GM13977 (cell line): ENCODE results near the gene CSTF1.

ENCODE experiments used
- DNase-seq: peaks from one replicate; pipeline ENCODE4 v3.0.0; 2012; ENCODE audit warnings: low spot score
- in situ Hi-C: fragments of 300-500 bp; cut with MboI; formaldehyde crosslinking; loops from one replicate; pipeline ENCODE4 v1.12.0; 2022; ENCODE audit warnings: low sequenced_read_pairs, low pct_unique_long_range_greater_than_20kb, mixed read lengths, inconsistent platforms; ENCODE audit not compliant: unreplicated experiment
- TF ChIP-seq, protein P1 (sequence below): IDR thresholded peaks from 2 replicates; pipeline ENCODE4 v1.5.1; 2012; ENCODE audit warnings: mild to moderate bottlenecking, control low read depth; ENCODE audit not compliant: insufficient read depth; ENCODE audit errors: extremely low read depth, missing control alignments

Gene CSTF1

DNA sequence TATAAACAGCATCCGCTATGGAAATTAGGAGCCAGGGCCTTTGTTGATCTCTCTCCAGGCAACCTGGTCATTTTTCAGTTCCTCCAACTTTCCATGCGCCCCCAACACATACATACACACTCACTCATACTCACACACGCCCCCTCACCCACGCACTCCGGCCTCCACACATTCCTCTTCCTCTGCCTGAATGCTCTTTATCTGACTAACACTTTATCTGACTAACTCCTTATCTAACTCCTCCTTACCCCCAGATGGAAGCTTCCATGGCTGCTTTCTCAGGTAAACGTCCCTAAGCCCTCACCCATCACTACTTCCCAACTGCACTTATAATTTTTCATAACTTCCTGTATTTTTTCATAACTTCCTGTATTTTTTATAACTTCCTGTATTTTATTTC lies 37.1 kb downstream of the CSTF1 start:
- in situ Hi-C loops, result no loop called here
- TF ChIP-seq, protein P1, sequence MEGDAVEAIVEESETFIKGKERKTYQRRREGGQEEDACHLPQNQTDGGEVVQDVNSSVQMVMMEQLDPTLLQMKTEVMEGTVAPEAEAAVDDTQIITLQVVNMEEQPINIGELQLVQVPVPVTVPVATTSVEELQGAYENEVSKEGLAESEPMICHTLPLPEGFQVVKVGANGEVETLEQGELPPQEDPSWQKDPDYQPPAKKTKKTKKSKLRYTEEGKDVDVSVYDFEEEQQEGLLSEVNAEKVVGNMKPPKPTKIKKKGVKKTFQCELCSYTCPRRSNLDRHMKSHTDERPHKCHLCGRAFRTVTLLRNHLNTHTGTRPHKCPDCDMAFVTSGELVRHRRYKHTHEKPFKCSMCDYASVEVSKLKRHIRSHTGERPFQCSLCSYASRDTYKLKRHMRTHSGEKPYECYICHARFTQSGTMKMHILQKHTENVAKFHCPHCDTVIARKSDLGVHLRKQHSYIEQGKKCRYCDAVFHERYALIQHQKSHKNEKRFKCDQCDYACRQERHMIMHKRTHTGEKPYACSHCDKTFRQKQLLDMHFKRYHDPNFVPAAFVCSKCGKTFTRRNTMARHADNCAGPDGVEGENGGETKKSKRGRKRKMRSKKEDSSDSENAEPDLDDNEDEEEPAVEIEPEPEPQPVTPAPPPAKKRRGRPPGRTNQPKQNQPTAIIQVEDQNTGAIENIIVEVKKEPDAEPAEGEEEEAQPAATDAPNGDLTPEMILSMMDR, result no peak
- no peak for DNase-seq

DNA sequence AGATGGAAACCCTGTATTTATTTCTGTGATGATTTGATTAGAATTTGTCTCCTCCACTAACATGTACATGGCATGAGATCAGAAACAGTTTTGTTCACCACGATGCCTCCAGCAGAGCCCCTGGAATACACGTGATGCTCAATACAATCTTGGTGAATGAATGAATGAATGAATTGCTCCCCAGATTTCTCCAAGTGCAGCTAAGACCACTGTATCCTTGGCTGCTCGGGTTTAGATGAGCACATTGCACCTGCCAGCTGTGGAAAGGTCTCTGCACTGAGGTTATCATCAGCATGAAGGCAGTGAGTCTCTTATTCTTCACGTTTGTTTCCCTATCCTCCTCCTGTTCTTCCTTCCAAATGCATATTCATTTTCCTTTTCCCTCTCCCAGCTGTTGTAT lies 37.5 kb downstream of the CSTF1 start:
- TF ChIP-seq, protein P1, result no peak
- in situ Hi-C loops, result no loop called here
- DNase-seq, result no peak

DNA sequence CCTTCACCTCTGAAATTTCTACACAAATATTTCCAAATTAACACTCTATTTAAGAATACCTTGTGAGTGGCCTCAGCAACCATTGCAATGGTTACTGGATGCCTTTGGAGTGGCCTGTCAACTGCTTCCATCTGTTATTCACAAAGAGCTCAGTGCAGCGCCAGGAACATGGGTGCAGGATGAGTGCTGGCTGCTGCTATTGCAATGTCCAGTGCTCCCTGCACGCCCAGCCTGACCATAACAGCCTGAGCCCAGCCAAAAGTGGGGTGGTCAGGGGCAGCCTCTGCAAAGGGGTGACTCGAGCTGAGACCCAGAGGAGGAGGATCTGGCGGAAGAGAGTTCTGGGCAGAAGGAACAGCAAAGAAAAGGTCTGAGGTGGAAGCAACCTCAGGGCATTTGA lies 38.0 kb downstream of the CSTF1 start:
- in situ Hi-C loops, result no loop called here
- TF ChIP-seq, protein P1, result no peak
- DNase-seq, result no peak

DNA sequence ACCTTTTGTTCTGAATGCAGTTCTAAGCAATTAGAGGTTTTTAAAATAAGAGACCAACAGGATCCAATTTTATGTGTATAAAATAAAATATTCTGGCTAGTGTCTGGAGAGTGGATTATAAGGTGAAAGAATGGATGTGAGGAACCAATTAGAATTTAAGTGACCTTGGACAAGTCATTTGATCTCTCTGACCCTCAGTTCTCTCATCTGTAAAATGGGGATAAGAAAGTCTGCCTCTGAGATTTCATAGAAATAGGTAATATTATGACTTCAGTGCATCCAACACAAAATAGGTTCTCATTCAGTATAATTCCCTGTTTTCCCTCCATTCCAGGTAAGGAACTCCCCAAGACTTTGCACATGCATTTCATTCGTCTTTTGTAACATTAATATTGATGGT lies 38.5 kb downstream of the CSTF1 start:
- no peak for DNase-seq
- TF ChIP-seq, protein P1, result no peak
- in situ Hi-C loops, result no loop called here

DNA sequence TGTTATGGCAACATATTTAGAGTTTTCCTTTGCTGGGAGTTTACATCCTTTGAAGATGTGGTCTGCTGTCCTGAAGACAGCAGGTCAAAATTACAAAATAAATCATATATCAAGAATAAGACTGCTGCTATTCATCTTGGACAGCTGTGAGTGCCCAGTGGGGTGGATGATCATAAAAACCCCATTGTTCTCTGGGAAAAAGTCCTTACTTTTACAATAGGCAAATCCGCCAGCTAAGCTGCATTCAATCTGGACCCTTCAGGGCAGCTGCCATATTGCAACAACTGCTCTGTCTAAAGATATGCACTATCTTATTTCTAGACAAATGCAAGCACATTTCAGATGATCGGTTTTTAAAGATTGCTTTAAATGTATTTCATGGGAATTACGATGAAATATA lies 39.0 kb downstream of the CSTF1 start:
- TF ChIP-seq, protein P1, result no peak
- in situ Hi-C loops, result no loop called here
- no peak for DNase-seq

DNA sequence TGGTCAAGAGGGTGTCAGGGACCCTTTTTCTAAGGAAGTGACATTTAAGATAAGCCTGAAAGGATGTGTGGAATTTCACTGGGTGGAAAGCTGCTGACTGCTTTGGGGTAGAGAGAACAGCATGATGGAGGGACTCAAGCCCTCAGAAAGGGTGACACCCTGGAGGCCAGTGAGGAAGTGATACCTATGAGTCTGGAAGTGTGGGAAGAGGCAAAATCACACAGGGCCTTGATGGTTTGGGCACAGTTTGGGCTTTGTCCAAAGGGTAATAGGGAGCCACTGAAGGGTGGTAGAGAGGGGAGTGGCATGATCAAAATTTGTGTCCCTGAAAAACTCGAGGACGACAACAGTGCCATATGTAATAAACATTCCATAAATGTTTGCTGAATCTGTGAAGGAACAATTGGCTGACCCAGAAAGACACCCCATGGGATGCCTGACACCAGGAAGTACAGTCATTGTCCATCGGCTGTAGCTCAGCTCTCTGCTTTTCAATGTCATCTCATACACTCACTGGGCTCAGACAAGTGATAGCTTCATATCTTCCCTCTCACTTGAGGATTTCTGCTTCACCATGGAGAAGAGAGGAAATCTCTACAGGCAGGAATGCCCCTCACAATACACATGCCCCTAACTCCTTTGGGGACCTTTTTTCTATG lies 40.9 kb downstream of the CSTF1 start:
- in situ Hi-C loops, result no loop called here
- TF ChIP-seq, protein P1, result no peak
- DNase-seq, result no peak
